IPS-15b (cell line): ENCODE results near the gene MORC3.
"Not testable (repeated sequence)": the region's sequence is repeated elsewhere in the genome, so short reads cannot be mapped to it uniquely, and the experiment has no call there.

Experiments used
- H3K27me3 ChIP-seq: one replicate; pipeline ENCODE4 v1.6.1; 2013; ENCODE audit warnings: low read length; ENCODE audit not compliant: control insufficient read depth, insufficient read depth
- H3K36me3 ChIP-seq: one replicate; pipeline ENCODE4 v1.6.1; 2013; ENCODE audit warnings: low read length; ENCODE audit not compliant: control insufficient read depth, insufficient read depth
- H3K4me1 ChIP-seq: one replicate; pipeline ENCODE4 v1.6.1; 2013; ENCODE audit warnings: mild to moderate bottlenecking, low read length; ENCODE audit not compliant: control insufficient read depth, insufficient read depth
- H3K4me3 ChIP-seq: one replicate; pipeline ENCODE4 v1.5.1; 2013; ENCODE audit warnings: low read depth, low read length
- H3K9ac ChIP-seq: one replicate; pipeline ENCODE4 v1.6.1; 2013; ENCODE audit warnings: low read depth, mild to moderate bottlenecking, low read length
- H3K9me3 ChIP-seq: one replicate; pipeline ENCODE4 v1.6.1; 2013; ENCODE audit warnings: mild to moderate bottlenecking, low read length; ENCODE audit not compliant: control insufficient read depth, insufficient read depth

MORC3 gene

GRCh38 chr21:36319767-36320420, at the start of gene MORC3:
Gene MORC3 (plus strand): TSS chr21:36320197. CDS start chr21:36320265, 68 bp downstream.
- H3K4me1 ChIP-seq, result no peaks in the 10 kb centered on the region
- no peaks in the 10 kb centered on the region for H3K36me3 ChIP-seq
- no peaks in the 10 kb centered on the region for H3K27me3 ChIP-seq
- no peaks in the 10 kb centered on the region for H3K9me3 ChIP-seq
- H3K9ac ChIP-seq, result peak within 1 kb of the TSS; percentile 63
- H3K4me3 ChIP-seq, result peak within 1 kb of the TSS; percentile 76

GRCh38 chr21:36270786-36271695, 49.0 kb upstream of the MORC3 start:
- H3K36me3 ChIP-seq, H3K4me3 ChIP-seq, H3K9me3 ChIP-seq, H3K27me3 ChIP-seq, H3K4me1 ChIP-seq, H3K9ac ChIP-seq: not testable (repeated sequence)

GRCh38 chr21:36274128-36274527, 45.9 kb upstream of the MORC3 start:
- no peaks in the 10 kb centered on the region for H3K36me3 ChIP-seq

GRCh38 chr21:36282568-36283230, 37.3 kb upstream of the MORC3 start:
- no peaks in the 10 kb centered on the region for H3K27me3 ChIP-seq
- no peak overlapping the region for H3K4me3 ChIP-seq
- no peaks in the 10 kb centered on the region for H3K9me3 ChIP-seq
- H3K36me3 ChIP-seq, result no peaks in the 10 kb centered on the region
- no peaks in the 10 kb centered on the region for H3K4me1 ChIP-seq
- no peak overlapping the region for H3K9ac ChIP-seq

More at GRCh38 chr21:36274128-36274527, 45.9 kb upstream of the MORC3 start:
- Histone ChIP-seq H3K4me1 (no peaks in the 10 kb centered on the region), H3K27me3 (no peaks in the 10 kb centered on the region), H3K4me3 (no peak overlapping the region), H3K9ac (no peak overlapping the region), H3K9me3 (no peaks in the 10 kb centered on the region)

- H3K4me1 ChIP-seq, H3K36me3 ChIP-seq, H3K9ac ChIP-seq, H3K4me3 ChIP-seq, H3K9me3 ChIP-seq, H3K27me3 ChIP-seq: not testable (repeated sequence)
These were observed 36.8 kb upstream of the MORC3 start for GRCh38 chr21:36283231-36283622.

- no peaks in the 10 kb centered on the region for H3K4me1 ChIP-seq
- H3K27me3 ChIP-seq, result no peaks in the 10 kb centered on the region
- no peak overlapping the region for H3K9ac ChIP-seq
- no peaks in the 10 kb centered on the region for H3K9me3 ChIP-seq
- no peaks in the 10 kb centered on the region for H3K36me3 ChIP-seq
- no peak overlapping the region for H3K4me3 ChIP-seq
These were observed 31.2 kb upstream of the MORC3 start for GRCh38 chr21:36288651-36289243.

- H3K4me3 ChIP-seq, result no peak overlapping the region
- no peaks in the 10 kb centered on the region for H3K36me3 ChIP-seq
- no peak overlapping the region for H3K9ac ChIP-seq
- H3K9me3 ChIP-seq, result no peaks in the 10 kb centered on the region
- no peaks in the 10 kb centered on the region for H3K4me1 ChIP-seq
- no peaks in the 10 kb centered on the region for H3K27me3 ChIP-seq
These were observed 28.5 kb upstream of the MORC3 start for GRCh38 chr21:36291509-36291908.

- Histone ChIP-seq H3K27me3 (no peaks in the 10 kb centered on the region), H3K4me1 (no peaks in the 10 kb centered on the region), H3K36me3 (no peaks in the 10 kb centered on the region), H3K9me3 (no peaks in the 10 kb centered on the region), H3K9ac (no peak overlapping the region), H3K4me3 (no peak overlapping the region)
These were observed 22.5 kb upstream of the MORC3 start for GRCh38 chr21:36297406-36297937.

- no peaks in the 10 kb centered on the region for H3K27me3 ChIP-seq
- no peaks in the 10 kb centered on the region for H3K36me3 ChIP-seq
- no peak overlapping the region for H3K9ac ChIP-seq
- H3K9me3 ChIP-seq, result no peaks in the 10 kb centered on the region
- H3K4me3 ChIP-seq, result no peak overlapping the region
- H3K4me1 ChIP-seq, result no peaks in the 10 kb centered on the region
These were observed 21.9 kb upstream of the MORC3 start for GRCh38 chr21:36297938-36298572.

- Histone ChIP-seq H3K27me3 (no peaks in the 10 kb centered on the region), H3K4me1 (peaks cover 2% of the 10 kb centered on the region)
These were observed 13.0 kb upstream of the MORC3 start for GRCh38 chr21:36306872-36307534.

More at GRCh38 chr21:36306872-36307534, 13.0 kb upstream of the MORC3 start:
- H3K4me3 ChIP-seq, result no peak overlapping the region
- H3K9ac ChIP-seq, result no peak overlapping the region
- no peaks in the 10 kb centered on the region for H3K36me3 ChIP-seq
- no peaks in the 10 kb centered on the region for H3K9me3 ChIP-seq
